HepG2 (cell line): ENCODE measurements around the gene PCSK6. TPM values are rescaled to one million over a fixed set of nuclear protein-coding genes. Genes with fewer than 3 reads are reported as not detected.

Experiments used
- BORCS8-MEF2B ChIP-seq: sonication (generic); formaldehyde crosslinking; IDR thresholded peaks from 2 replicates; pipeline ENCODE4 v1.8.0; 2022; ENCODE audit warnings: mild to moderate bottlenecking, missing genetic modification reagents
- CCDC6 ChIP-seq: sonication (generic); formaldehyde crosslinking; IDR thresholded peaks from 2 replicates; pipeline ENCODE4 v1.8.1; 2022; ENCODE audit warnings: mild to moderate bottlenecking, missing genetic modification reagents, moderate library complexity
- CEBPB ChIP-seq: IDR thresholded peaks from 2 replicates; pipeline ENCODE4 v1.6.1; 2011; ENCODE audit warnings: low read depth, low read length, improper control_type of control experiment, borderline replicate concordance
- DMTF1 ChIP-seq: sonication (generic); formaldehyde crosslinking; IDR thresholded peaks from 2 replicates; pipeline ENCODE4 v1.4.0; 2020; ENCODE audit warnings: mild to moderate bottlenecking, missing genetic modification reagents
- GATA4 ChIP-seq: sonication (generic); IDR thresholded peaks from 2 replicates; pipeline ENCODE4 v1.6.1; 2016; ENCODE audit warnings: antibody characterized with exemption, low read depth, borderline replicate concordance
- HMG20B ChIP-seq: conservative IDR thresholded peaks from 2 replicates; pipeline ENCODE4 v1.6.1; 2016; ENCODE audit warnings: missing genetic modification reagents, missing compliant biosample characterization
- MED8 ChIP-seq: sonication (generic); formaldehyde crosslinking; IDR thresholded peaks from 2 replicates; pipeline ENCODE4 v1.8.1; 2023; ENCODE audit warnings: mild to moderate bottlenecking, missing genetic modification reagents; ENCODE audit not compliant: insufficient replicate concordance
- MLLT10 ChIP-seq: sonication (generic); formaldehyde crosslinking; IDR thresholded peaks from 2 replicates; pipeline ENCODE4 v1.4.0; 2020; ENCODE audit warnings: missing genetic modification reagents
- MXD1 ChIP-seq: sonication (generic); formaldehyde crosslinking; IDR thresholded peaks from 2 replicates; pipeline ENCODE4 v1.4.0; 2020; ENCODE audit warnings: mild to moderate bottlenecking, missing genetic modification reagents
- ZFP91 ChIP-seq: sonication (generic); formaldehyde crosslinking; IDR thresholded peaks from 2 replicates; pipeline ENCODE4 v1.9.0; 2022; ENCODE audit warnings: missing genetic modification reagents, mild to moderate bottlenecking, borderline replicate concordance
- ZNF280B ChIP-seq: sonication (generic); formaldehyde crosslinking; IDR thresholded peaks from 2 replicates; pipeline ENCODE4 v1.5.0; 2020; ENCODE audit warnings: missing genetic modification reagents, mild to moderate bottlenecking, borderline replicate concordance
- ZNF644 ChIP-seq: IDR thresholded peaks from 2 replicates; pipeline ENCODE4 v1.6.1; 2016; ENCODE audit warnings: low read depth
- ZNF780A ChIP-seq: sonication (generic); formaldehyde crosslinking; IDR thresholded peaks from 2 replicates; pipeline ENCODE4 v1.8.0; 2022; ENCODE audit warnings: mild to moderate bottlenecking, missing genetic modification reagents, moderate library complexity
- ZNF788 ChIP-seq: sonication (generic); formaldehyde crosslinking; IDR thresholded peaks from 2 replicates; pipeline ENCODE4 v1.5.0; 2020; ENCODE audit warnings: mild to moderate bottlenecking, missing genetic modification reagents, borderline replicate concordance
- polyA plus RNA-seq, 8 experiments: library from polyadenylated mRNA; depleted of rRNA in 3 of 8; stranded (reverse) in 7 of 8; unstranded in 1 of 8; fragments of >200 nt; fragmentation: Illumina TruSeq in 4 of 8; extraction: Trizol in 4 of 8; gene quantifications; 2 replicates each; pipeline versions ENCODE4 v1.2.1 to v1.2.3, GENCODE V29; 2011 to 2016; ENCODE audit warnings: low read depth in 4 of 8, missing spikeins in 1 of 8, mixed read lengths in 1 of 8; ENCODE audit not compliant: insufficient read depth in 1 of 8
- total RNA-seq, 5 experiments: library from RNA; depleted of rRNA; stranded (reverse); fragments of >200 nt; fragmentation: Illumina TruSeq; extraction: Trizol; gene quantifications; 2 replicates each; pipeline ENCODE4 v1.2.3, GENCODE V29; 2016; ENCODE audit warnings: low read depth in 1 of 5
- TF ChIP-seq, protein P1 (sequence below): sonication (generic); formaldehyde crosslinking; IDR thresholded peaks from 2 replicates; pipeline ENCODE4 v1.4.0; 2020; ENCODE audit warnings: missing genetic modification reagents, mild to moderate bottlenecking, borderline replicate concordance
- TF ChIP-seq, protein P2 (sequence below): IDR thresholded peaks from 2 replicates; pipeline ENCODE4 v1.6.1; 2018; ENCODE audit warnings: missing genetic modification reagents

PCSK6 gene
- total and polyA plus RNA-seq, 2 of the 13 experiments (the other 11 are each of a cell fraction or from before 2014, with no cell fraction given), result 56.5 to 155 TPM

DNA sequence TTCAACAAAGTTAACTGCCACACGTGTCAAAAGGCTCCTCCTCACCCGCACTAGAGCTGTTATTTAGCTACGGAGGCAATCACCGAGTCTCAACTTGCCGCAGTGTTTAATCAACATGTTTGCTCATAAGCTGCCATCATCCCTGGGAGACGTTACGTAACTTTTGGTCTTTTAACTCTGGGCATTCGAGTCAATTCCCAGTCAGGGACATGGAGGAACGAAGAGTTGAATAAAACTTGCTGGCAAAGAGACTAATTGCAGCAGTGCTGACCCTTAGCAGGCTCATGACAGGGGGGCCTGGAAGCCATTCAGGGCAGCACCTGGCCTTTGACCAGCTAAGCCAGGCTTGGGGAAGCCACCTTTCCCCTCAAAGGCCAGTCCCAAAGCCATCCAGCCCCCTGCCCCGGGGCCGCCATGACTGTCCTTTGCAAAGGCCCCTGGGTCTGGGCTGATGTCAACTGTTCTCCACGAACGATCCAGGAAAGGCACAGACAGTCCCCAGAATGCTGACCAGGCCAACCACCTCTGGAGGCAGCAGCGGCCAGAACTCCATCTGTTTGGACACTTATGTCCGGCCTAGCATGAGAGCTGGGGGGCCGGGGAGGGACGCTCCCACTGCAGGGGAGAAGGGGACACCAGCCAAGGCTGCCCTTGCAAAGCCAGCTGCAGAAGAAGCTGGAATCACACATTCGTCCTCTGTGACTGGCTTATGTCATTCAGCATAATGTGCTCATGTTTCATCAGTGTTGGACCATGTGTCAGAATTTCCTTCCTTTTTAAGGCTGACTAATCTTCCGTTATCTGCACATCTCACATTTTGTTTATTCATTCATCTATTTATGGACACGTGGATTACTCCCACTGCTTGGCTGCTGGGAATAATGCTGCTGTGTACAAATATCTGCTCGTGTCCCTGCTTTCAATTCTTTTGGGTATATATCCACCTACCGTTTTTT is 43.7 kb downstream of the PCSK6 start (continued):
- TF ChIP-seq, protein P1, sequence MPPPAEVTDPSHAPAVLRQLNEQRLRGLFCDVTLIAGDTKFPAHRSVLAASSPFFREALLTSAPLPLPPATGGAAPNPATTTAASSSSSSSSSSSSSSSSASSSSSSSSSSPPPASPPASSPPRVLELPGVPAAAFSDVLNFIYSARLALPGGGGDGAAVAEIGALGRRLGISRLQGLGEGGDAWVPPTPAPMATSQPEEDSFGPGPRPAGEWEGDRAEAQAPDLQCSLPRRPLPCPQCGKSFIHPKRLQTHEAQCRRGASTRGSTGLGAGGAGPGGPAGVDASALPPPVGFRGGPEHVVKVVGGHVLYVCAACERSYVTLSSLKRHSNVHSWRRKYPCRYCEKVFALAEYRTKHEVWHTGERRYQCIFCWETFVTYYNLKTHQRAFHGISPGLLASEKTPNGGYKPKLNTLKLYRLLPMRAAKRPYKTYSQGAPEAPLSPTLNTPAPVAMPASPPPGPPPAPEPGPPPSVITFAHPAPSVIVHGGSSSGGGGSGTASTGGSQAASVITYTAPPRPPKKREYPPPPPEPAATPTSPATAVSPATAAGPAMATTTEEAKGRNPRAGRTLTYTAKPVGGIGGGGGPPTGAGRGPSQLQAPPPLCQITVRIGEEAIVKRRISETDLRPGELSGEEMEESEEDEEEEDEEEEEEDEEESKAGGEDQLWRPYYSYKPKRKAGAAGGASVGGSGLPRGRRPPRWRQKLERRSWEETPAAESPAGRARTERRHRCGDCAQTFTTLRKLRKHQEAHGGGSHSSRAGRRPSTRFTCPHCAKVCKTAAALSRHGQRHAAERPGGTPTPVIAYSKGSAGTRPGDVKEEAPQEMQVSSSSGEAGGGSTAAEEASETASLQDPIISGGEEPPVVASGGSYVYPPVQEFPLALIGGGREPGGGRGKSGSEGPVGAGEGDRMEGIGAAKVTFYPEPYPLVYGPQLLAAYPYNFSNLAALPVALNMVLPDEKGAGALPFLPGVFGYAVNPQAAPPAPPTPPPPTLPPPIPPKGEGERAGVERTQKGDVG (CRISPR knock-in tag), result peak; percentile 78
- peak; percentile 79; the same call in 1 of the 2 replicates for TF ChIP-seq GATA4
- TF ChIP-seq CEBPB, result peak; percentile 89
- no peak for TF ChIP-seq MED8
- TF ChIP-seq DMTF1, result no peak
- peak; percentile 69; the same call in 1 of the 2 replicates for TF ChIP-seq ZNF788
- peak; percentile 37; the same call in 1 of the 2 replicates for TF ChIP-seq ZFP91 (CRISPR knock-in tag)
- TF ChIP-seq ZNF280B (CRISPR knock-in tag), result 0 out of 2 replicates have a peak, but pooled peaks have one; percentile 29
- TF ChIP-seq ZNF644 (CRISPR knock-in tag), result peak; percentile 97
- TF ChIP-seq ZNF780A, result no peak; the same call in 1 of the 2 replicates
- no peak for TF ChIP-seq BORCS8-MEF2B
- TF ChIP-seq MLLT10 (CRISPR knock-in tag), result no peak
- no peak for TF ChIP-seq MXD1
- TF ChIP-seq CCDC6 (CRISPR knock-in tag), result no peak; the same call in 1 of the 2 replicates
- 0 out of 2 replicates have a peak, but pooled peaks have one; percentile 60 for TF ChIP-seq HMG20B (CRISPR knock-in tag)
- TF ChIP-seq, protein P2, sequence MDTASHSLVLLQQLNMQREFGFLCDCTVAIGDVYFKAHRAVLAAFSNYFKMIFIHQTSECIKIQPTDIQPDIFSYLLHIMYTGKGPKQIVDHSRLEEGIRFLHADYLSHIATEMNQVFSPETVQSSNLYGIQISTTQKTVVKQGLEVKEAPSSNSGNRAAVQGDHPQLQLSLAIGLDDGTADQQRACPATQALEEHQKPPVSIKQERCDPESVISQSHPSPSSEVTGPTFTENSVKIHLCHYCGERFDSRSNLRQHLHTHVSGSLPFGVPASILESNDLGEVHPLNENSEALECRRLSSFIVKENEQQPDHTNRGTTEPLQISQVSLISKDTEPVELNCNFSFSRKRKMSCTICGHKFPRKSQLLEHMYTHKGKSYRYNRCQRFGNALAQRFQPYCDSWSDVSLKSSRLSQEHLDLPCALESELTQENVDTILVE (CRISPR knock-in tag), result no peak; the same call in 1 of the 2 replicates
